Astrocyte of the cerebellum (primary cell): ENCODE measurements around the gene VCP.
"Not testable (repeated sequence)": the region's sequence is repeated elsewhere in the genome, so short reads cannot be mapped to it uniquely, and the experiment has no call there.

ENCODE experiments used
- DNase-seq: peaks from one replicate; pipeline ENCODE4 v3.0.0-alpha.2; 2011; ENCODE audit warnings: low read depth
- H3K4me3 ChIP-seq: 2 replicates; pipeline ENCODE4 v1.5.1; 2011; ENCODE audit warnings: mild to moderate bottlenecking, low read depth, low read length, moderate library complexity
- CTCF ChIP-seq: IDR thresholded peaks from 2 replicates; pipeline ENCODE4 v1.5.1; 2012; ENCODE audit warnings: low read length, low read depth, moderate library complexity, mild to moderate bottlenecking; ENCODE audit errors: missing control alignments
- in situ Hi-C: cut with HindIII; loops from 2 replicates; pipeline ENCODE4 v1.10.0; 2017; ENCODE audit warnings: low sequenced_read_pairs

Gene VCP

GRCh38 chr9:35027374-35027773, 45.1 kb downstream of the VCP start:
- in situ Hi-C loops, result no loop called here
- no peak for DNase-seq
- no peak for TF ChIP-seq CTCF
- no peak overlapping the region for H3K4me3 ChIP-seq

DNA sequence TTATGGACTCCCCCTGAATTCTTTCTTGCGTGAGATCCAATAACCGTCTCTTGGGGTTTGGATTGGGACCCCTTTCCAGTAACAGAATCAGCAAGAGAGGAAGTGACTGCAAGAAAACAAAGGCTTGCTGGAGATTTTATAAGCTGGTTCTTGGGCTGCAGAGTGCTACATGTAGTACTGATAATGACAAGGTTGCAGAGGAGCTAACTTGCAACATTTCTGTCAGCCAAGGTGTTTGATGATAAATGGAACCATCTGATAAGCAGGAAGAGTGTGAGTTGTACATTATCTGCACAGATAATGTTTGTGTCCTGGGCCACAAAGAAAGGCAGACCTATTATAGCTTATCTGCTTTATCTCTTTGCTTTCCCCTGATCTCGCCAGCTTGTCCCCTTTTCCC, 45.8 kb downstream of the VCP start:
- no peak for TF ChIP-seq CTCF
- H3K4me3 ChIP-seq, result no peak overlapping the region
- DNase-seq, result no peak
- in situ Hi-C loops, result no loop called here

DNA sequence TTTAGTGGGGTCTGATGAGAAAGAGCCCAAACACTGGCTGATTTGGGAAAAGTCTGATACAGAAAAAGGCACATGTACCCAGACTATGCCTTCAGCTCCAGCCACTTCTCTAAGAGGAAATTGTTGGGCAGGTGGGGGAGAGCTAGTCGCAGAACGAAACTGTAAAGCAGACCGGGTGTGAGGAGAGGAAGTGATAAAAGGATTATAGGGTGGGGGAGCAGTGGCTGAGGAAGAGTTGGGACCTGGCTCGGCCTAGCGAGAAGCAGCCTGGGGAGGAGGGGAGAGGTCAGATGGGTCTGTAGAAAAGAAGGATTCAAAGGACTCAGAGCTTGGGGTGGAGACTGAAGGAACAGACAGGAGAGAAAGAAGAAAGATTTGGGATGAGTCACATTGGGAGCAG, 49.0 kb downstream of the VCP start:
- DNase-seq, H3K4me3 ChIP-seq, in situ Hi-C loops: not testable (repeated sequence)

DNA sequence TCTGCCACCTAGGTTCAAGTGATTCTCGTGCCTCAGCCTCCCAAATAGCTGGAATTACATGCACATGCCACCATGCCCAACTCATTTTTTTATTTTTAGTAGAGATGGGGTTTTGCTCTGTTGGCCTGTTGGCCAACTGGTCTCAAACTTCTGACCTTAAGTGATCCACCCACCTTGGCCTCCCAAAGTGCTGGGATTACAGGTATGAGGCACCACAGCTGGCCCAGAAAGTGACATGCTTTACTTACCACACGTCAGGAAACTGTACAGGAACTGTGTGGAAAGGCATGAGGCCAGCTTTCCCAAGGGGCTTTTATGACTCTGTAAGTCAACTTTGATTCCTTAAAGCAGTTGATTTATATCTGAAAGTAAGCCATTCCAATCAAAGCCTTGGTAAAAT, 57.9 kb downstream of the VCP start:
- in situ Hi-C loops, result no loop called here
- DNase-seq, result no peak
- TF ChIP-seq CTCF, result no peak
- H3K4me3 ChIP-seq, result no peak overlapping the region

GRCh38 chr9:35010351-35010958, 62.0 kb downstream of the VCP start:
- DNase-seq, result no peak
- in situ Hi-C loops, result no loop called here
- TF ChIP-seq CTCF, result no peak
- no peak overlapping the region for H3K4me3 ChIP-seq
